MG63 (cell line): ENCODE data around the gene DNMBP. TPM values are rescaled to one million over a fixed set of nuclear protein-coding genes. Genes with fewer than 3 reads are reported as not detected.
"Not testable (repeated sequence)": the region's sequence is repeated elsewhere in the genome, so short reads cannot be mapped to it uniquely, and the experiment has no call there.

Source experiments
- DNase-seq: peaks from one replicate; pipeline ENCODE4 v3.0.0-alpha.2; 2020
- H3K27me3 ChIP-seq: fragments of 250-450 bp; sonication (Bioruptor Pico); 2 replicates; pipeline ENCODE4 v1.5.1; 2020; ENCODE audit warnings: mild to moderate bottlenecking, moderate library complexity
- H3K36me3 ChIP-seq: fragments of 250-450 bp; sonication (Bioruptor Pico); 2 replicates; pipeline ENCODE4 v1.5.1; 2020; ENCODE audit warnings: mild to moderate bottlenecking, moderate library complexity
- H3K4me3 ChIP-seq: fragments of 250-450 bp; sonication (Bioruptor Pico); 2 replicates; pipeline ENCODE4 v1.5.1; 2020; ENCODE audit warnings: mild to moderate bottlenecking, moderate library complexity
- H3K9me3 ChIP-seq: fragments of 250-450 bp; sonication (Bioruptor Pico); 2 replicates; pipeline ENCODE4 v1.5.1; 2020; ENCODE audit warnings: mild to moderate bottlenecking, moderate library complexity
- total RNA-seq: library from RNA; depleted of rRNA; stranded (reverse); fragments of >200 nt; shearing (Covaris generic); gene quantifications from 2 replicates; pipeline ENCODE4 v1.2.3, GENCODE V29; 2014; ENCODE audit warnings: low replicate concordance; rRNA removed

The DNMBP gene
- total RNA-seq, 1 experiment from 2014 or later, result 5.4 TPM

DNA sequence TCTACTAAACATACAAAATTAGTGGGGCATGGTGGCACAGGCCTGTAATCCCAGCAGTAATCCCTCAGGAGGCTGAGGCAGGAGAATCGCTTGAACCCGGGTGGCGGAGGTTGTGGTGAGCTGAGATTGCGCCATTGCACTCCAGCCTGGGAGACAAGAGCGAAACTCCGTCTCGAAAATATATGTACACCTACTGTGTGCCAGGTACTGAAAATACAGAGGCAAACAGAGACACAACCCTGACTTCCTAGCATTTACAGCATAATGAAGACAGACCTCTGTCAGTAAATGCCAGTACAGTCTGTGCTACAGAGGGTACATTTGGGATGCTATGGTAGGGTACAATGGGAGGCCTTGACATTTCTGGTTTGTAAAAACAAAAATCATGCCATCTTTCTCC lies 160.7 kb downstream of the DNMBP start:
- Histone ChIP-seq H3K4me3 (no peak overlapping the region), H3K36me3 (no peaks in the 10 kb centered on the region), H3K9me3 (no peaks in the 10 kb centered on the region), H3K27me3 (no peaks in the 10 kb centered on the region)
- no peak for DNase-seq

DNA sequence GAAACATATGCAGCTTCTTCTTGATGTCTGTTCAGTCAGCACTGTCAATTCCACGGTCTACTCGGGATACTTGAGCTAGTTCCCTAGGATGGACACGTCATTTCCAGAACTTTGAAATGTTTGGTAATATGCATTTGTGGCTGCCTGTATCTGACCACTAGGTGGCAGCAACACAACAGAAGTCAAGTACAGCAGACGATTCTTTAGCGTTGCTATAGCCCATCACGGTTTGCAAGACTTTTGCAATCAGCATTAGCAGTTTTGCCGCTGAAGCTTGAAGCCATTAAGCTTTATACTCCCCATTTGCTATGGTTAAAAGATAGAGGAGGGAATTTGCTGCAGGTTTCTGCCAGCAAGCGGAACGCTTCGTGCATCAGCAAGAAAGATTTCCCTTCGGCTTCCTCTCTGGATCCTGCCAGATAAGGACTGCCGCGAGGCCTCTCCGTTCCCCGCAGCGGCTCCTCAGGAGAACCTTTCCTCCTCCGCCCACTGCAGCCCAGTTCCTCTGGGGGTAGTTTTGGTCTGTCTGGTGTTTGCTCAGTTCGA lies 163.8 kb downstream of the DNMBP start:
- Histone ChIP-seq H3K9me3 (no peaks in the 10 kb centered on the region), H3K27me3 (no peaks in the 10 kb centered on the region), H3K36me3 (no peaks in the 10 kb centered on the region), H3K4me3 (no peak overlapping the region)
- peak; percentile 60 for DNase-seq

- no peaks in the 10 kb centered on the region for H3K27me3 ChIP-seq
- DNase-seq, result no peak
- H3K9me3 ChIP-seq, result no peaks in the 10 kb centered on the region
- H3K4me3 ChIP-seq, result no peak overlapping the region
- no peaks in the 10 kb centered on the region for H3K36me3 ChIP-seq
Measured at GRCh38 chr10:99844433-99844955, 165.3 kb downstream of the DNMBP start.

GRCh38 chr10:99843310-99843709 lies 166.4 kb downstream of the DNMBP start:
- DNase-seq, result no peak
- no peaks in the 10 kb centered on the region for H3K9me3 ChIP-seq
- no peaks in the 10 kb centered on the region for H3K27me3 ChIP-seq
- H3K4me3 ChIP-seq, result no peak overlapping the region
- no peaks in the 10 kb centered on the region for H3K36me3 ChIP-seq

GRCh38 chr10:99841746-99842145 lies 168.0 kb downstream of the DNMBP start:
- Histone ChIP-seq H3K27me3 (no peaks in the 10 kb centered on the region), H3K36me3 (no peaks in the 10 kb centered on the region), H3K9me3 (no peaks in the 10 kb centered on the region), H3K4me3 (no peak overlapping the region)
- DNase-seq, result no peak

- H3K9me3 ChIP-seq, H3K36me3 ChIP-seq, H3K27me3 ChIP-seq, H3K4me3 ChIP-seq, DNase-seq: not testable (repeated sequence)
Measured at GRCh38 chr10:99840859-99841258, 168.9 kb downstream of the DNMBP start.

GRCh38 chr10:99836711-99837110 lies 173.0 kb downstream of the DNMBP start:
- no peak for DNase-seq
- no peaks in the 10 kb centered on the region for H3K9me3 ChIP-seq

GRCh38 chr10:99835947-99836346 lies 173.8 kb downstream of the DNMBP start:
- Histone ChIP-seq H3K9me3 (no peaks in the 10 kb centered on the region), H3K4me3 (no peak overlapping the region), H3K36me3 (no peaks in the 10 kb centered on the region; the same call in 1 of the 2 replicates), H3K27me3 (no peaks in the 10 kb centered on the region)
- no peak for DNase-seq

More at GRCh38 chr10:99836711-99837110, 173.0 kb downstream of the DNMBP start:
- Histone ChIP-seq H3K36me3 (no peaks in the 10 kb centered on the region; the same call in 1 of the 2 replicates), H3K27me3 (no peaks in the 10 kb centered on the region), H3K4me3 (no peak overlapping the region)

- peak; percentile 48 for DNase-seq
- no peaks in the 10 kb centered on the region; the same call in 1 of the 2 replicates for H3K36me3 ChIP-seq
- H3K9me3 ChIP-seq, result no peaks in the 10 kb centered on the region
- no peak overlapping the region for H3K4me3 ChIP-seq
- no peaks in the 10 kb centered on the region for H3K27me3 ChIP-seq
Measured at GRCh38 chr10:99834410-99834809, 175.3 kb downstream of the DNMBP start.

- no peaks in the 10 kb centered on the region; the same call in 1 of the 2 replicates for H3K36me3 ChIP-seq
- H3K9me3 ChIP-seq, result no peaks in the 10 kb centered on the region
- DNase-seq, result no peak
- H3K27me3 ChIP-seq, result no peaks in the 10 kb centered on the region
- no peak overlapping the region for H3K4me3 ChIP-seq
Measured at GRCh38 chr10:99832439-99832838, 177.3 kb downstream of the DNMBP start.

DNA sequence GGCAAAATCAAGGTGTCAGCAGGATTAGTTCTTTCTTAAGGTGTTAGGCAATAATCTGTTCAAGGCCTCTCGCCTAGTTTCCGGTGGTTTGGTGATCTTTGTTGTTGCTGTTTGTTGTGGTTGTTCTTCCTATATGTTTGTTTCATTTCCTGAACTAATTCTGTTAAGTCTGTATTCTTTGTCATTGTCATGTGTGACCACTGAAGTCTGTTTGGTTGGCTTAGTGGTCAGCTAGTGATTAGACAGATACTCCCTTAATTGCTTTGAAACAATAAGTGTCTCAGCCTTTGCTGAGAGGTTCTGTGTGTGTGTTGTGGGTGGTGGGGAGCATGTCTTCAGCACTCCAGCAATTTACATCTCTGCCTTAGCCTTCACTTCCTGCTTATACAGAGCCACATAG lies 181.3 kb downstream of the DNMBP start:
- Histone ChIP-seq H3K27me3 (no peaks in the 10 kb centered on the region), H3K36me3 (no peaks in the 10 kb centered on the region), H3K9me3 (no peaks in the 10 kb centered on the region), H3K4me3 (no peak overlapping the region)
- DNase-seq, result no peak

DNA sequence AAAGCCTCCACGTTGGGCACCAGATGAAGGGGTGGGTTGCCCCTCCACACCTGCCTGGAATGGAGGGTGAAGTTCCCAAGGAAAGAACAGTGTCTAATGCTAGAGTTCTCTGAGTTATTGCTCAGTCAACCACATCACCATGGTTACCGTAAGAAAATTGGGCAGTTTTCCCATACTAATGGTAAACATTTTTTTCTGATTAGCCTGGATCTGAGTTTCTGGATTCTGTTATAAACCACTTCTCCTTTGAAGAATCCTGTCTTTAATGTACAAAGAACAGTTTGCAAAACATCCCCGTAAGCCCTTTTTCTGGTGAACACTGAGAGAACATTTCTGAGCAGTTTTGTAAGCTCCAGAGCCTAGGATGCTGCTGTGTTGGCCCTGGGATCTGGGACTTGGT lies 181.8 kb downstream of the DNMBP start:
- Histone ChIP-seq H3K9me3 (no peaks in the 10 kb centered on the region), H3K4me3 (no peak overlapping the region), H3K36me3 (no peaks in the 10 kb centered on the region), H3K27me3 (no peaks in the 10 kb centered on the region)
- no peak for DNase-seq

Other genes starting within 250 kb of the DNMBP start
- gene ABCC2, start 227.3 kb downstream of the DNMBP start, total RNA-seq, result 0.72 and 1.7 TPM in 2 replicates
- gene CPN1, start 71.9 kb upstream of the DNMBP start, total RNA-seq, result not detected in 2 replicates
- 38.4 and 47.2 TPM in 2 replicates for gene ERLIN1, start 176.1 kb upstream of the DNMBP start, total RNA-seq
- gene CHUK, start 219.6 kb upstream of the DNMBP start, total RNA-seq, result 10.1 and 21.9 TPM in 2 replicates